Neural progenitor cell (in vitro differentiated cells): ENCODE results near the gene CEP78. TPM values are rescaled to one million over a fixed set of nuclear protein-coding genes. Genes with fewer than 3 reads are reported as not detected.
A peak's percentile ranks its signal among the peaks of the same experiment; 100 is the strongest.

Source experiments
- DNase-seq: peaks from one replicate; pipeline ENCODE4 v3.0.0-alpha.2; 2016; ENCODE audit warnings: low spot score
- H2AFZ ChIP-seq: fragments of 200-600 bp; sonication (generic); replicated peaks from 2 replicates; pipeline ENCODE4 v1.6.1; 2016; ENCODE audit warnings: antibody characterized with exemption
- H3F3A ChIP-seq: fragments of 200-600 bp; sonication (generic); 2 replicates; pipeline ENCODE4 v1.6.1; 2016; ENCODE audit warnings: antibody characterized with exemption, low read depth
- H3K27ac ChIP-seq: fragments of 200-600 bp; sonication (generic); 2 replicates; pipeline ENCODE4 v1.5.1; 2016; ENCODE audit warnings: mild to moderate bottlenecking
- H3K27me3 ChIP-seq: fragments of 200-600 bp; sonication (generic); 2 replicates; pipeline ENCODE4 v1.6.1; 2016; ENCODE audit warnings: mild to moderate bottlenecking, moderate library complexity
- H3K36me3 ChIP-seq: fragments of 200-600 bp; sonication (generic); 2 replicates; pipeline ENCODE4 v1.5.1; 2016
- H3K4me1 ChIP-seq: fragments of 200-600 bp; sonication (generic); 2 replicates; pipeline ENCODE4 v1.6.1; 2016; ENCODE audit warnings: mixed run types
- H3K4me2 ChIP-seq: fragments of 200-600 bp; sonication (generic); 2 replicates; pipeline ENCODE4 v1.6.1; 2016
- H3K4me3 ChIP-seq: fragments of 200-600 bp; sonication (generic); 2 replicates; pipeline ENCODE4 v1.5.1; 2016
- H3K79me2 ChIP-seq: fragments of 200-600 bp; sonication (generic); 2 replicates; pipeline ENCODE4 v1.6.1; 2016; ENCODE audit warnings: low read depth
- H3K9ac ChIP-seq: fragments of 200-600 bp; sonication (generic); 2 replicates; pipeline ENCODE4 v1.6.1; 2016
- H3K9me3 ChIP-seq: fragments of 200-600 bp; sonication (generic); 2 replicates; pipeline ENCODE4 v1.5.1; 2016; ENCODE audit warnings: low read depth
- H4K20me1 ChIP-seq: fragments of 200-600 bp; sonication (generic); 2 replicates; pipeline ENCODE4 v1.6.1; 2016; ENCODE audit warnings: low read depth
- H3K27ac Mint-ChIP-seq: 3 replicates; pipeline ENCODE4 v1.8.0; 2021; ENCODE audit warnings: mixed read lengths
- H3K27me3 Mint-ChIP-seq: 2 replicates; pipeline ENCODE4 v1.8.0; 2022; ENCODE audit warnings: low read depth, mild to moderate bottlenecking, inconsistent platforms, moderate library complexity, mixed read lengths; ENCODE audit not compliant: insufficient read depth
- H3K36me3 Mint-ChIP-seq: 3 replicates; pipeline ENCODE4 v1.8.0; 2021; ENCODE audit warnings: mixed read lengths
- H3K4me1 Mint-ChIP-seq: 3 replicates; pipeline ENCODE4 v1.8.0; 2021; ENCODE audit warnings: mixed read lengths
- H3K4me3 Mint-ChIP-seq: 3 replicates; pipeline ENCODE4 v1.8.0; 2021; ENCODE audit warnings: mild to moderate bottlenecking, moderate library complexity, mixed read lengths
- H3K9me3 Mint-ChIP-seq: 3 replicates; pipeline ENCODE4 v1.8.0; 2020; ENCODE audit warnings: mixed read lengths
- CTCF ChIP-seq: fragments of 200-600 bp; sonication (generic); IDR thresholded peaks from 2 replicates; pipeline ENCODE4 v1.5.1; 2017; ENCODE audit warnings: antibody characterized with exemption, mild to moderate bottlenecking
- EZH2 ChIP-seq: fragments of 200-600 bp; sonication (generic); IDR thresholded peaks from 2 replicates; pipeline ENCODE4 v1.6.1; 2017; ENCODE audit warnings: antibody characterized with exemption, mild to moderate bottlenecking, moderate library complexity
- EZH2phosphoT487 ChIP-seq: fragments of 200-600 bp; sonication (generic); IDR thresholded peaks from 2 replicates; pipeline ENCODE4 v1.6.1; 2017; ENCODE audit warnings: antibody characterized with exemption
- total RNA-seq: library from RNA; depleted of rRNA; stranded (reverse); fragments of >200 nt; gene quantifications from 2 replicates; pipeline ENCODE4 v1.2.3, GENCODE V29; 2015; ENCODE audit warnings: low replicate concordance

CEP78 gene
- total RNA-seq, 1 donor from 2014 or later = 122 TPM

DNA sequence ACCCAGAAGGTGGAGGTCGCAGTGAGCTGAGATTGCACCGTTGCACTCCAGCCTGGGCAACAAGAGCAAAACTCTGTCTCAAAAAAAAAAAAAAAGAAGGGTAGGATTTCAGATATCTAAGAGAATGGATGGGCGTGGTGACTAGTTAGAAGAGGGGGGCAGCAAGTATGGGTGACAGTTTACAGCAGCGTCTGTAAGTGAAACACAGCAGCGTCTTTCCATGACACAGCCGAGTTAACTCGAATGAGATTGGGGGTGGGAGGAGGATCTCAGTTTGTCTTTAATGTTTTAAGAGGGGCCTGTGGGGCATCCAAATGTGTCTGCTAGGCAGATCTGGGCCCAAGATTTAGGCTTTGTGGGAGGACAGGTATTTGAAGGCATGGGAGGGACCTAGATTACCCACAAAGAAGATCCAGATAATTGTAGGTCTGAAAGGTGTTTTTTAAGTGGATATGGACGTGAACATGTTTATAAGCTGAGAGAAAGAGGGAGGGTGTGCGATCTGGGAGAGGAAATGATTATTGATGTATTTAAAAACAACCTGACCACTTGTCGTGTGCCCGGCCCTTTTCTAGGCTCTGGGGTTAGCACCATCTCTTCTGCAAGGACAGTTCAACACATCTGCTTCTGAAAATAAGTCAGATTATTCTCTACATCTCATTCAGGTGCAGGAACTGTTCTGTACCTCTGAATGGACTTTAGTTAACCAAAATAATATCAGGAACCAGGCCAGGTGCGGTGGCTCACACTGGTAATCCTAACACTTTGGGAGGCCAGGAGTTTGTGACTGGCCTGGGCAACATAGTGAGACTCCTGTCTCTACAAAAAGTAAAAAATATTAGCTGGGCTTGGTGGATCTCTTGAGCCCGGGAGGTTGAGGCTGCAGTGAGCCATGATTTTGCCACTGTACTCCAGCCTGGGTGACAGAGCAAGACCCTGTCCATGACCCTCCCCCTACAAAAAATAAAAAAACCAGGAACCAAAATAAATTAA is 2.5 kb downstream of the CEP78 start:
- Histone ChIP-seq H3K4me2 (peak overlapping the region; percentile 62), H3F3A (peaks cover 13% of the 10 kb centered on the region), H3K79me2 (peaks cover 71% of the 10 kb centered on the region), H2AFZ (no peak overlapping the region), H3K4me3 (peak overlapping the region; percentile 9), H3K9me3 (no peaks in the 10 kb centered on the region), H3K36me3 (peaks cover 23% of the 10 kb centered on the region), H3K4me1 (peaks cover 25% of the 10 kb centered on the region), H3K27ac (no peak overlapping the region), H3K9ac (no peak overlapping the region), H4K20me1 (peaks cover 26% of the 10 kb centered on the region), H3K27me3 (no peaks in the 10 kb centered on the region)
- peaks cover 15% of the 10 kb centered on the region for H3K36me3 Mint-ChIP-seq
- H3K9me3 Mint-ChIP-seq = no peaks in the 10 kb centered on the region
- H3K27ac Mint-ChIP-seq = no peak overlapping the region
- H3K4me1 Mint-ChIP-seq = peaks cover 25% of the 10 kb centered on the region
- peak overlapping the region; percentile 68 for H3K4me3 Mint-ChIP-seq
- no peak for TF ChIP-seq EZH2
- TF ChIP-seq EZH2phosphoT487 = no peak
- TF ChIP-seq CTCF = no peak
- peaks cover 2% of the 10 kb centered on the region for H3K27me3 Mint-ChIP-seq
- peak; percentile 6 for DNase-seq

DNA sequence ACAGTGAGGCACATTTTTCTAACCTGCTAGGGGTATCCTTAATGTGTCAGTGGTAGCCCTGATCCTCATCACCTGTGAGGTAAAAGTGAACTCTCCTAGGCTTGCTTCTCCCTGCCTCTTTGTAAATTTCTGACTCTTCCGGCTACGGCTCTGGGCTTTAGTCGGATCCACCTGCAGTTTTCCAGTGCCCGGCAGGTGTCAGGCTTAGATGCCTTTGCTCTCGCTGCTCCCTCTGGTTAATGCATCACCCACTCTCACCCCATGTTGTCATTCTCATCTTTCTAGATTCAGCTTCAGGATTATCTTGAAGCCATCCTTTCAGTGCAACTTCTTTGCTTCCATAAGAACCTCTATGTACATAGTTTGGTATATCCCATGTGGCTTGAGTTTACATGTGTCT is 3.6 kb downstream of the CEP78 start:
- TF ChIP-seq EZH2 (no peak), EZH2phosphoT487 (no peak), CTCF (peak; percentile 42)
- Mint-ChIP-seq H3K4me3 (peak overlapping the region; percentile 2), H3K27me3 (peaks cover 2% of the 10 kb centered on the region), H3K4me1 (peaks cover 25% of the 10 kb centered on the region), H3K27ac (no peak overlapping the region), H3K9me3 (no peaks in the 10 kb centered on the region), H3K36me3 (peaks cover 16% of the 10 kb centered on the region)
- H3K27me3 ChIP-seq = no peaks in the 10 kb centered on the region
- peak overlapping the region; percentile 27 for H3K27ac ChIP-seq
- H3K36me3 ChIP-seq = peaks cover 28% of the 10 kb centered on the region
- no peak overlapping the region for H3K9ac ChIP-seq
- peaks cover 71% of the 10 kb centered on the region for H3K79me2 ChIP-seq
- H3F3A ChIP-seq = peaks cover 13% of the 10 kb centered on the region
- peaks cover 23% of the 10 kb centered on the region for H3K4me1 ChIP-seq
- peak; percentile 40 for DNase-seq
- peaks cover 26% of the 10 kb centered on the region for H4K20me1 ChIP-seq
- H3K4me3 ChIP-seq = no peak overlapping the region
- H2AFZ ChIP-seq = no peak overlapping the region
- H3K4me2 ChIP-seq = peak overlapping the region; percentile 62
- no peaks in the 10 kb centered on the region for H3K9me3 ChIP-seq

- H3K4me2 ChIP-seq = no peak overlapping the region
- Mint-ChIP-seq H3K4me1 (peaks cover 20% of the 10 kb centered on the region), H3K27me3 (peaks cover 2% of the 10 kb centered on the region), H3K36me3 (peaks cover 29% of the 10 kb centered on the region), H3K9me3 (no peaks in the 10 kb centered on the region), H3K27ac (no peak overlapping the region), H3K4me3 (no peak overlapping the region)
- no peaks in the 10 kb centered on the region for H3K9me3 ChIP-seq
- H3K27me3 ChIP-seq = no peaks in the 10 kb centered on the region
- peaks cover 38% of the 10 kb centered on the region for H3K36me3 ChIP-seq
- no peak overlapping the region for H3K27ac ChIP-seq
- peaks cover 17% of the 10 kb centered on the region for H3K4me1 ChIP-seq
- H3K79me2 ChIP-seq = peaks cover 50% of the 10 kb centered on the region
- no peak overlapping the region for H3K9ac ChIP-seq
- no peak for DNase-seq
- H3F3A ChIP-seq = peaks cover 4% of the 10 kb centered on the region
- H2AFZ ChIP-seq = no peak overlapping the region
- no peak overlapping the region for H3K4me3 ChIP-seq
- H4K20me1 ChIP-seq = peaks cover 25% of the 10 kb centered on the region
- TF ChIP-seq EZH2 (no peak), EZH2phosphoT487 (no peak), CTCF (no peak)
Measured at GRCh38 chr9:78242041-78242440, 6.2 kb downstream of the CEP78 start.
